ENCODE measurements around the gene NAPSA. TPM values are rescaled to one million over a fixed set of nuclear protein-coding genes. Genes with fewer than 3 reads are reported as not detected.
A peak's percentile ranks its signal among the peaks of the same experiment; 100 is the strongest.

Gene NAPSA
- total and polyA plus RNA-seq, 9 of the 15 experiments (the other 6 are each of a cell fraction or from before 2014, with no cell fraction given): 0.25 to 1.9 (median 0.69) TPM

- peak; percentile 66; the same call in 1 of the 2 replicates for TF ChIP-seq SPI1 (IDR thresholded peaks at IDR 0.05; ENCODE audit: borderline replicate concordance, low read depth, low read length)
- TF ChIP-seq ZNF589 (CRISPR knock-in tag; IDR thresholded peaks at IDR 0.05; ENCODE audit: low read depth): no peak
- TF ChIP-seq RBM17 (IDR thresholded peaks at IDR 0.05; ENCODE audit: borderline replicate concordance, low read depth, low read length): no peak
- TF ChIP-seq, protein P1, sequence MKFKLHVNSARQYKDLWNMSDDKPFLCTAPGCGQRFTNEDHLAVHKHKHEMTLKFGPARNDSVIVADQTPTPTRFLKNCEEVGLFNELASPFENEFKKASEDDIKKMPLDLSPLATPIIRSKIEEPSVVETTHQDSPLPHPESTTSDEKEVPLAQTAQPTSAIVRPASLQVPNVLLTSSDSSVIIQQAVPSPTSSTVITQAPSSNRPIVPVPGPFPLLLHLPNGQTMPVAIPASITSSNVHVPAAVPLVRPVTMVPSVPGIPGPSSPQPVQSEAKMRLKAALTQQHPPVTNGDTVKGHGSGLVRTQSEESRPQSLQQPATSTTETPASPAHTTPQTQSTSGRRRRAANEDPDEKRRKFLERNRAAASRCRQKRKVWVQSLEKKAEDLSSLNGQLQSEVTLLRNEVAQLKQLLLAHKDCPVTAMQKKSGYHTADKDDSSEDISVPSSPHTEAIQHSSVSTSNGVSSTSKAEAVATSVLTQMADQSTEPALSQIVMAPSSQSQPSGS (CRISPR knock-in tag; IDR thresholded peaks at IDR 0.05): no peak
- TF ChIP-seq ZBTB40 (IDR thresholded peaks at IDR 0.05): peak; percentile 19; the same call in 1 of the 2 replicates
- TF ChIP-seq ZBTB40 (CRISPR knock-in tag; IDR thresholded peaks at IDR 0.05): no peak
Measured at GRCh38 chr19:50332244-50333038, 33.0 kb downstream of the NAPSA start (continued).

Measured in K562 (cell line).